Measurements from ENCODE around the gene MFN2.

MFN2 gene

DNA sequence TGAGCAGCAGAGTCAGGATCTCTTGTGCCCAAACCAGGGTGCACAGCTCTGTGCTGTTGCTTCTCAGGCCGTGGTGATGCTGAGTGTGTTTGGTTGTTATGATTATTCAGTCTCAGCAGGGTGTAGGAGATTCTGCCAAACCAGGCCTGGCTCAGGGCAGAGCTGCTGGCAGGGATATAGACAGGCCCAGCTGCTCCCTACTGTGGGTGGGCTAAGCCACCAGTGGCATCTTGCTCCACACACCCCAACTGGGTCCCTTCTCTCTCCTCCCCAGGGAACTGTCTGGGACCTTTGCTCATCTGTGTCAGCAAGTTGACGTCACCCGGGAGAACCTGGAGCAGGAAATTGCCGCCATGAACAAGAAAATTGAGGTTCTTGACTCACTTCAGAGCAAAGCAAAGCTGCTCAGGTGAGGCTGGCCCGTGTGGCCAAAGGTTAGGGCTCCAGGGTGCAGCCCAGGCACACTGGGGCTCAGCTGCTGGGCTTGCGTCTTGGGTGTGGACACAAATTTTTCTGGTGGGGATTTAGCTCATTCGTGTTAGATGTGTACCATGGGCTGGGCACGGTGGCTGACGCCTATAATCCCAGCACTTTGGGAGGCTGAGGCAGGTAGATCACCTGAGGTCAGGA, 29.2 kb downstream of the MFN2 start:
- no peak overlapping the region for H3K4me3 ChIP-seq (ENCODE audit: low read length)
- H3K27me3 ChIP-seq (ENCODE audit: control insufficient read depth, insufficient read depth, low read length) = no peaks in the 10 kb centered on the region
- no peak for DNase-seq (ENCODE audit: low read depth, low spot score)
- no peak overlapping the region for H3K27ac ChIP-seq (ENCODE audit: low read length)
- no CpG with 5 or more reads among the region's 9 CpGs for WGBS (ENCODE audit: insufficient coverage, insufficient read length)
- no peaks in the 10 kb centered on the region for H3K4me1 ChIP-seq (ENCODE audit: control insufficient read depth, insufficient read depth, low read length)
- H3K36me3 ChIP-seq (ENCODE audit: control insufficient read depth, insufficient read depth, low read length) = peaks cover 53% of the 10 kb centered on the region
- H3K9me3 ChIP-seq (ENCODE audit: control insufficient read depth, insufficient read depth, low read length) = no peaks in the 10 kb centered on the region

DNA sequence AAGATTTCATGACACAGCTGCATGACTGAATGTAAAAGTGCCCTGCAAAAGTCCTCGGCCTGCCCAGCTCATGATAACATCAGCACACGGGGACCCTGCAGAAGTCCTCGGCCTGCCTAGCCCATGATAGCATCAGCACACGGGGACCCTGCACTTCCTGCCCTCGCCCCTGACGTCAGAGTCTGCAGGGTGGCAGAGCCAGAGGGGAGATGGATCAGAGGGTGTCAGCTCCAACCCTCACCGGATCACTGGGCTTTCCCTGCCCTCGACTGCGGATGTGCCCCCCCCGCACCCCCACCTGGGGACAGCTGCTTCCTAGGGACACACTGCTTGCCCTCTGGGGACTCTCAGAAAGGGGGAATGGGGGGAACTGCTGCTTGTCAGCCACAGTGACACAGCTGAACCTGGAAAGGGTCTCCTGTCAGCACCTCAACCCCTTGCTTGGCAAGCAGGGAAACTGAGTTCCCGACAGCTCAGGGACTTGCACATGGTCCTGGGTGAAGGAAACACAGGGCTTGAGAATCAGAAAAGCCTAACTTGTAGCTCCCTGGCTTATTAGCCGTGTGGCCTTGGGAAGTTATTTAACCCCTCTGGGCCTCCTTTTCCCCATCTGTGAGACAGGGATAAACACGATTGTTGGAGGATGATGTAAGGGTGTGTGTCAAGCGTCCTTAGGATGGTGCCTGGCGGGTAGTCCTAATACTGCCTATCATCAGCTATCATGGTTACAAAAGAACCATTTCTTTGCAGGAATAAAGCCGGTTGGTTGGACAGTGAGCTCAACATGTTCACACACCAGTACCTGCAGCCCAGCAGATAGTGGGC, 30.7 kb downstream of the MFN2 start:
- H3K4me3 ChIP-seq (ENCODE audit: low read length) = no peak overlapping the region
- H3K27ac ChIP-seq (ENCODE audit: low read length) = no peak overlapping the region
- WGBS (ENCODE audit: insufficient coverage, insufficient read length) = no CpG with 5 or more reads among the region's 16 CpGs
- H3K9me3 ChIP-seq (ENCODE audit: control insufficient read depth, insufficient read depth, low read length) = no peaks in the 10 kb centered on the region
- no peaks in the 10 kb centered on the region for H3K27me3 ChIP-seq (ENCODE audit: control insufficient read depth, insufficient read depth, low read length)
- peaks cover 40% of the 10 kb centered on the region for H3K36me3 ChIP-seq (ENCODE audit: control insufficient read depth, insufficient read depth, low read length)
- no peak for DNase-seq (ENCODE audit: low read depth, low spot score)
- H3K4me1 ChIP-seq (ENCODE audit: control insufficient read depth, insufficient read depth, low read length) = no peaks in the 10 kb centered on the region

DNA sequence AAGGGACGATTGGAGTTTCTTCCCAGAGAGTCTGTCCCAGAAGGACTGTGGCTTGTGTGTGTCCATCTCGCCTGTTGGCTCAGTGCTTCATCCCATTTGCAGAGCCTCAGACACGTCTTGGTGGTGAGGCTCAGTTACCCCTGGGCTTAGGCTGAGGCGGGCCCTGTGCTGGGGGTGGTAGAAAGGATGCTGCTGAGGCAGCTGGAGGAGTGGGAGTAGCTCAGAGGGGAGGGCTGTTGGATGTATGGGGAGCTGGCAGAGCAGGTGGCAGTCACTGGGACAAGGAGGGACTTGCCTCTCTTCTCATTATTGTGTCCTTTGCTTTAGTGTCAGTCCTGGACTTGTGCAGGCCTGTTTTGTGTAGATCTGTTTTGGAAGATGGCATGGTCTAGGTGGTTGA, 31.8 kb downstream of the MFN2 start:
- H3K36me3 ChIP-seq (ENCODE audit: control insufficient read depth, insufficient read depth, low read length) = peaks cover 31% of the 10 kb centered on the region
- no peaks in the 10 kb centered on the region for H3K27me3 ChIP-seq (ENCODE audit: control insufficient read depth, insufficient read depth, low read length)
- no peak overlapping the region for H3K4me3 ChIP-seq (ENCODE audit: low read length)
- no peak for DNase-seq (ENCODE audit: low read depth, low spot score)
- WGBS (ENCODE audit: insufficient coverage, insufficient read length) = no CpG with 5 or more reads among the region's 4 CpGs
- no peaks in the 10 kb centered on the region for H3K4me1 ChIP-seq (ENCODE audit: control insufficient read depth, insufficient read depth, low read length)
- no peaks in the 10 kb centered on the region for H3K9me3 ChIP-seq (ENCODE audit: control insufficient read depth, insufficient read depth, low read length)
- H3K27ac ChIP-seq (ENCODE audit: low read length) = no peak overlapping the region

GRCh38 chr1:12012560-12013316, 32.5 kb downstream of the MFN2 start:
- H3K9me3 ChIP-seq (ENCODE audit: control insufficient read depth, insufficient read depth, low read length) = no peaks in the 10 kb centered on the region
- no peak overlapping the region for H3K4me3 ChIP-seq (ENCODE audit: low read length)
- H3K27me3 ChIP-seq (ENCODE audit: control insufficient read depth, insufficient read depth, low read length) = no peaks in the 10 kb centered on the region
- no peak for DNase-seq (ENCODE audit: low read depth, low spot score)
- H3K36me3 ChIP-seq (ENCODE audit: control insufficient read depth, insufficient read depth, low read length) = peaks cover 28% of the 10 kb centered on the region
- H3K27ac ChIP-seq (ENCODE audit: low read length) = no peak overlapping the region
- no peaks in the 10 kb centered on the region for H3K4me1 ChIP-seq (ENCODE audit: control insufficient read depth, insufficient read depth, low read length)
- WGBS (ENCODE audit: insufficient coverage, insufficient read length) = no CpG with 5 or more reads among the region's 8 CpGs

DNA sequence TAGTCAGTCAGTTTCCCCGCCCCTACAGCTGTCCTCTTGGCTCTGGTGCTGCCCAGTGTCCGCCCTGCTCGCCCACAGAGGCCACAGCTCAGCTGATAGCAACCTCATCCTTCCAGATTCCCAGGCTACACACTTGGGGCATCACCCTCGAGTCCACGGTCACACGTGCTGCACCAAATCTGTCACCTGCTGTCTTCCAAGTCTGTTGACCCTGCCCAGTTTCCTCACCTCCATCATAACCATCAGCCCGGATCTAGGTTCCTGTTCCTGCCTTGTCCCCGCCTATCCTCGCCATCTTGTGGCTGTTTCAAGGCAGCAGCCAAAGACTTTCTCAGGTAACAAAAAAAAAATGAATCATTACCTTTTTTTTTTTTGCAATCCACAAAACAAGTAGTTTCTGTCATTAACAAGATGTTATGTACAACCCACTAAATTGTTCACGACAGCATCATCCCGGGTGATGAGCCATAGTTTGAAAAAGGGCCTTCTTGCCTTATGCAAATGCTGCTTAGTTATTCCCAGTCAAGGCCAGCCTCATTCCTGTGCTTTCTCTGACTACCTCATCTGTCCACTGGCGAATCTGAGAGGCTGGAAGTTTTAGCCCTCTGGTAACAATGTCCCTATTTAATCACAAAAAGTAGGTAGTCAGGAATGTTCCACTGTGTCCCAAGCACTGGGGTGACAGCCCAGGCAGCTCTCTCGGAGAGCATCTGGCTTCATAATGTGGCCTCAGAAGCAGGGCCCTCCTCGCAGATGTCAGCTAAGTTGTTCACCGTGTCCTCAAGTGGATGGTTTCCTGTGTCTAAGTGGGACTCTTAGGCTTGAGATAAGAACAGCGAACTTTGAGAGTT, 34.1 kb downstream of the MFN2 start:
- H3K36me3 ChIP-seq (ENCODE audit: control insufficient read depth, insufficient read depth, low read length) = peaks cover 24% of the 10 kb centered on the region
- H3K27me3 ChIP-seq (ENCODE audit: control insufficient read depth, insufficient read depth, low read length) = no peaks in the 10 kb centered on the region
- no peak overlapping the region for H3K4me3 ChIP-seq (ENCODE audit: low read length)
- H3K9me3 ChIP-seq (ENCODE audit: control insufficient read depth, insufficient read depth, low read length) = no peaks in the 10 kb centered on the region
- no CpG with 5 or more reads among the region's 16 CpGs for WGBS (ENCODE audit: insufficient coverage, insufficient read length)
- no peak for DNase-seq (ENCODE audit: low read depth, low spot score)
- no peak overlapping the region for H3K27ac ChIP-seq (ENCODE audit: low read length)
- H3K4me1 ChIP-seq (ENCODE audit: control insufficient read depth, insufficient read depth, low read length) = no peaks in the 10 kb centered on the region

DNA sequence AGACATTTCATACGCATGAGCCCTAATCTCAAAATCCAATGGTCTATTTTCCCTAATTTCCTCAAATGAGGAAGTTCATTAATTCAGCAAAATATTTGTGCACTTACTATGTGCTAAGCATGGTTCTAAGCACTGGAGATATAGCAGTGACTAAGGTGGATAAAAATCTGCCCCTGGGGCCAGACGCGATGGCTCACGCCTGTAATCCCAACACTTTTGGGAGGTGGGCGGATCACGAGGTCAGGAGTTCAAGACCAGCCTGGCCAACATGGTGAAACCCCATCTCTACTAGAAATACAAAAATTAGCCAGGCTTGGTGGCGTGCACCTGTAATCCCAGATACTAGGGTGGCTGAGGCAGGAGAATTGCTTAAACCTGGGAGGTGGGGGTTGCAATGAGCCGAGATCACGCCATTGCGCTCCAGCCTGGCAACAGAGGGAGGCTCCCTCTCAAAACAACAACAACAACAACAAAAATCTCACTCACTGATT, 34.8 kb downstream of the MFN2 start:
- no CpG with 5 or more reads among the region's 10 CpGs for WGBS (ENCODE audit: insufficient coverage, insufficient read length)
- peaks cover 19% of the 10 kb centered on the region for H3K36me3 ChIP-seq (ENCODE audit: control insufficient read depth, insufficient read depth, low read length)
- H3K27me3 ChIP-seq (ENCODE audit: control insufficient read depth, insufficient read depth, low read length) = no peaks in the 10 kb centered on the region
- H3K9me3 ChIP-seq (ENCODE audit: control insufficient read depth, insufficient read depth, low read length) = no peaks in the 10 kb centered on the region
- no peak overlapping the region for H3K27ac ChIP-seq (ENCODE audit: low read length)
- no peak for DNase-seq (ENCODE audit: low read depth, low spot score)
- H3K4me3 ChIP-seq (ENCODE audit: low read length) = no peak overlapping the region
- H3K4me1 ChIP-seq (ENCODE audit: control insufficient read depth, insufficient read depth, low read length) = no peaks in the 10 kb centered on the region

DNA sequence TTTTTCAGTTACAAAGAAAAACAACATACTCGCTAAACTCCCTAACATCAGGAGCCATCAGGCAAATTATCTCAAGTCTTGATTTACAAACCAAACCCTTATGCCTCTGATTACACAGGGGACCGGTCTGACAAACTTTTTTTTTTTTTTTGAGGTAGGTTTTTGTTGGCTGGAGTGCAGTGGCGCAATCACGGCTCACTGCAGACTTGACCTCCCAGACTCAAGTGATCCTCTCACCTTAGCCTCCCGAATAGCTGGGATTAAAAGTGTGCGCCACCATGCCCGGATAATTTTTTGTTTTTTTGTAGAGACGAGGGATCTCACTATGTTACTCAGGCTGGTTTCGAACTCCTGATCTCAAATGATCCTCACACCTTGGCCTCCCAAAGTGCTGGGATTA, 35.3 kb downstream of the MFN2 start:
- H3K4me3 ChIP-seq (ENCODE audit: low read length) = no peak overlapping the region
- H3K9me3 ChIP-seq (ENCODE audit: control insufficient read depth, insufficient read depth, low read length) = no peaks in the 10 kb centered on the region
- H3K27me3 ChIP-seq (ENCODE audit: control insufficient read depth, insufficient read depth, low read length) = no peaks in the 10 kb centered on the region
- DNase-seq (ENCODE audit: low read depth, low spot score) = no peak
- H3K36me3 ChIP-seq (ENCODE audit: control insufficient read depth, insufficient read depth, low read length) = peaks cover 16% of the 10 kb centered on the region
- WGBS (ENCODE audit: insufficient coverage, insufficient read length) = 100% methylated on average over 1 of the region's 9 CpGs
- H3K27ac ChIP-seq (ENCODE audit: low read length) = no peak overlapping the region
- no peaks in the 10 kb centered on the region for H3K4me1 ChIP-seq (ENCODE audit: control insufficient read depth, insufficient read depth, low read length)

- H3K27me3 ChIP-seq (ENCODE audit: control insufficient read depth, insufficient read depth, low read length) = no peaks in the 10 kb centered on the region
- H3K4me3 ChIP-seq (ENCODE audit: low read length) = no peak overlapping the region
- no CpG with 5 or more reads among the region's 3 CpGs for WGBS (ENCODE audit: insufficient coverage, insufficient read length)
- H3K27ac ChIP-seq (ENCODE audit: low read length) = no peak overlapping the region
- DNase-seq (ENCODE audit: low read depth, low spot score) = no peak
- no peaks in the 10 kb centered on the region for H3K4me1 ChIP-seq (ENCODE audit: control insufficient read depth, insufficient read depth, low read length)
- peaks cover 13% of the 10 kb centered on the region for H3K36me3 ChIP-seq (ENCODE audit: control insufficient read depth, insufficient read depth, low read length)
- no peaks in the 10 kb centered on the region for H3K9me3 ChIP-seq (ENCODE audit: control insufficient read depth, insufficient read depth, low read length)
These were observed 35.9 kb downstream of the MFN2 start for GRCh38 chr1:12016182-12016581.

GRCh38 chr1:12019858-12020509, 39.7 kb downstream of the MFN2 start:
- no peaks in the 10 kb centered on the region for H3K4me1 ChIP-seq (ENCODE audit: control insufficient read depth, insufficient read depth, low read length)
- H3K27me3 ChIP-seq (ENCODE audit: control insufficient read depth, insufficient read depth, low read length) = no peaks in the 10 kb centered on the region
- peak overlapping the region; percentile 78 for H3K4me3 ChIP-seq (ENCODE audit: low read length)
- no CpG with 5 or more reads among the region's 12 CpGs for WGBS (ENCODE audit: insufficient coverage, insufficient read length)
- H3K36me3 ChIP-seq (ENCODE audit: control insufficient read depth, insufficient read depth, low read length) = peaks cover 19% of the 10 kb centered on the region
- no peaks in the 10 kb centered on the region for H3K9me3 ChIP-seq (ENCODE audit: control insufficient read depth, insufficient read depth, low read length)
- no peak overlapping the region for H3K27ac ChIP-seq (ENCODE audit: low read length)
- DNase-seq (ENCODE audit: low read depth, low spot score) = no peak
